Memory B cell (primary cell): Measurements from ENCODE around the gene ZFYVE21.

Experiments used
- ATAC-seq: fragments of 150-1000 bp; cut with Tn5 transposase; 2 replicates; pipeline ENCODE4 v1.10.0; 2021; ENCODE audit warnings: low read depth, mild to moderate bottlenecking, moderate library complexity
- DNase-seq, 2 donors: peaks; one replicate each; pipeline ENCODE4 v3.0.0; 2022; ENCODE audit warnings: low spot score in 2 of 2
- H3K27ac Mint-ChIP-seq: one replicate; pipeline ENCODE4 v1.8.0; 2022; ENCODE audit warnings: mild to moderate bottlenecking, moderate library complexity, mixed read lengths
- H3K27me3 Mint-ChIP-seq: one replicate; pipeline ENCODE4 v1.8.0; 2022; ENCODE audit warnings: mixed read lengths
- H3K36me3 Mint-ChIP-seq: one replicate; pipeline ENCODE4 v1.8.0; 2022; ENCODE audit warnings: mild to moderate bottlenecking, mixed read lengths
- H3K4me1 Mint-ChIP-seq: one replicate; pipeline ENCODE4 v1.8.0; 2022; ENCODE audit warnings: mixed read lengths
- H3K4me3 Mint-ChIP-seq: one replicate; pipeline ENCODE4 v1.8.0; 2022; ENCODE audit warnings: mild to moderate bottlenecking, moderate library complexity, mixed read lengths
- H3K9me3 Mint-ChIP-seq: one replicate; pipeline ENCODE4 v1.8.0; 2022; ENCODE audit warnings: mixed read lengths

The ZFYVE21 gene

GRCh38 chr14:103715052-103716000 is at the start of gene ZFYVE21, which contains the start of gene XRCC3:
ZFYVE21 (plus strand) TSS chr14:103715810; CDS start chr14:103715842, 32 bp downstream.
XRCC3 (minus strand) TSS chr14:103715451; CDS start chr14:103711087, 4,364 bp downstream.
- Mint-ChIP-seq H3K36me3 (no peaks in the 10 kb centered on the region), H3K27ac (peak within 1 kb of the TSS; percentile 91), H3K27me3 (no peaks in the 10 kb centered on the region), H3K9me3 (no peaks in the 10 kb centered on the region), H3K4me3 (peak within 1 kb of the TSS; percentile 98), H3K4me1 (peaks cover 26% of the 10 kb centered on the region)
- DNase-seq: peak; percentile 97 to 99
- ATAC-seq: peak; percentile 93

- ATAC-seq (no peak), DNase-seq (no peak)
- no peak overlapping the region for H3K27ac Mint-ChIP-seq
- H3K4me3 Mint-ChIP-seq: no peak overlapping the region
- H3K4me1 Mint-ChIP-seq: no peaks in the 10 kb centered on the region
- H3K9me3 Mint-ChIP-seq: no peaks in the 10 kb centered on the region
- no peaks in the 10 kb centered on the region for H3K27me3 Mint-ChIP-seq
- H3K36me3 Mint-ChIP-seq: peaks cover 16% of the 10 kb centered on the region
These were observed 47.9 kb upstream of the ZFYVE21 start for GRCh38 chr14:103667671-103668070.

- DNase-seq: no peak
- no peaks in the 10 kb centered on the region for H3K9me3 Mint-ChIP-seq
- H3K27me3 Mint-ChIP-seq: no peaks in the 10 kb centered on the region
- ATAC-seq: no peak
- H3K27ac Mint-ChIP-seq: no peak overlapping the region
- no peaks in the 10 kb centered on the region for H3K4me1 Mint-ChIP-seq
- peaks cover 19% of the 10 kb centered on the region for H3K36me3 Mint-ChIP-seq
- H3K4me3 Mint-ChIP-seq: no peak overlapping the region
These were observed 47.5 kb upstream of the ZFYVE21 start for GRCh38 chr14:103668117-103668516.

GRCh38 chr14:103669370-103669769 is 46.2 kb upstream of the ZFYVE21 start:
- Mint-ChIP-seq H3K27me3 (no peaks in the 10 kb centered on the region), H3K4me1 (no peaks in the 10 kb centered on the region), H3K4me3 (no peak overlapping the region), H3K9me3 (no peaks in the 10 kb centered on the region), H3K36me3 (peaks cover 21% of the 10 kb centered on the region), H3K27ac (no peak overlapping the region)
- no peak for ATAC-seq
- no peak for DNase-seq

GRCh38 chr14:103671911-103672310 is 43.7 kb upstream of the ZFYVE21 start:
- DNase-seq (no peak), ATAC-seq (no peak)
- H3K27me3 Mint-ChIP-seq: no peaks in the 10 kb centered on the region
- H3K27ac Mint-ChIP-seq: no peak overlapping the region
- H3K9me3 Mint-ChIP-seq: no peaks in the 10 kb centered on the region
- no peak overlapping the region for H3K4me3 Mint-ChIP-seq
- H3K4me1 Mint-ChIP-seq: no peaks in the 10 kb centered on the region
- peaks cover 28% of the 10 kb centered on the region for H3K36me3 Mint-ChIP-seq

GRCh38 chr14:103675957-103676356 is 39.7 kb upstream of the ZFYVE21 start:
- Mint-ChIP-seq H3K4me3 (no peak overlapping the region), H3K36me3 (peaks cover 30% of the 10 kb centered on the region), H3K4me1 (peaks cover 5% of the 10 kb centered on the region), H3K27me3 (no peaks in the 10 kb centered on the region), H3K27ac (no peak overlapping the region), H3K9me3 (no peaks in the 10 kb centered on the region)
- ATAC-seq: no peak
- no peak for DNase-seq

- Mint-ChIP-seq H3K9me3 (no peaks in the 10 kb centered on the region), H3K4me3 (no peak overlapping the region), H3K4me1 (peaks cover 5% of the 10 kb centered on the region), H3K27ac (no peak overlapping the region), H3K36me3 (peaks cover 25% of the 10 kb centered on the region), H3K27me3 (no peaks in the 10 kb centered on the region)
- no peak for DNase-seq
- no peak for ATAC-seq
These were observed 38.5 kb upstream of the ZFYVE21 start for GRCh38 chr14:103676881-103677675.

GRCh38 chr14:103679351-103679750 is 36.3 kb upstream of the ZFYVE21 start:
- Mint-ChIP-seq H3K27ac (peak overlapping the region; percentile 56), H3K36me3 (peaks cover 16% of the 10 kb centered on the region), H3K4me1 (peaks cover 5% of the 10 kb centered on the region), H3K4me3 (no peak overlapping the region), H3K9me3 (no peaks in the 10 kb centered on the region), H3K27me3 (no peaks in the 10 kb centered on the region)
- peak; percentile 56 to 58 for DNase-seq
- ATAC-seq: peak; percentile 100

- Mint-ChIP-seq H3K27ac (no peak overlapping the region), H3K4me3 (no peak overlapping the region), H3K36me3 (peaks cover 14% of the 10 kb centered on the region), H3K4me1 (peaks cover 5% of the 10 kb centered on the region), H3K27me3 (no peaks in the 10 kb centered on the region), H3K9me3 (no peaks in the 10 kb centered on the region)
- DNase-seq: no peak
- no peak for ATAC-seq
These were observed 34.9 kb upstream of the ZFYVE21 start for GRCh38 chr14:103680491-103681231.

- no peak for DNase-seq
- H3K36me3 Mint-ChIP-seq: peaks cover 15% of the 10 kb centered on the region
These were observed 32.5 kb upstream of the ZFYVE21 start for GRCh38 chr14:103683139-103683538.

GRCh38 chr14:103684471-103684870 is 31.1 kb upstream of the ZFYVE21 start:
- H3K9me3 Mint-ChIP-seq: no peaks in the 10 kb centered on the region
- DNase-seq: no peak
- ATAC-seq: no peak
- H3K27me3 Mint-ChIP-seq: no peaks in the 10 kb centered on the region
- H3K4me1 Mint-ChIP-seq: peaks cover 10% of the 10 kb centered on the region
- H3K36me3 Mint-ChIP-seq: peaks cover 15% of the 10 kb centered on the region
- H3K4me3 Mint-ChIP-seq: no peak overlapping the region
- no peak overlapping the region for H3K27ac Mint-ChIP-seq

More at GRCh38 chr14:103683139-103683538, 32.5 kb upstream of the ZFYVE21 start:
- Mint-ChIP-seq H3K4me1 (peaks cover 5% of the 10 kb centered on the region), H3K27me3 (no peaks in the 10 kb centered on the region), H3K9me3 (no peaks in the 10 kb centered on the region), H3K27ac (no peak overlapping the region), H3K4me3 (no peak overlapping the region)
- no peak for ATAC-seq

- ATAC-seq (no peak), DNase-seq (no peak)
- peaks cover 15% of the 10 kb centered on the region for H3K36me3 Mint-ChIP-seq
- H3K4me1 Mint-ChIP-seq: peaks cover 12% of the 10 kb centered on the region
- H3K27me3 Mint-ChIP-seq: no peaks in the 10 kb centered on the region
- no peaks in the 10 kb centered on the region for H3K9me3 Mint-ChIP-seq
- no peak overlapping the region for H3K4me3 Mint-ChIP-seq
- H3K27ac Mint-ChIP-seq: no peak overlapping the region
These were observed 30.7 kb upstream of the ZFYVE21 start for GRCh38 chr14:103684871-103685270.

GRCh38 chr14:103685276-103686211 is 30.1 kb upstream of the ZFYVE21 start:
- H3K36me3 Mint-ChIP-seq: peaks cover 13% of the 10 kb centered on the region
- H3K27me3 Mint-ChIP-seq: no peaks in the 10 kb centered on the region
- H3K9me3 Mint-ChIP-seq: no peaks in the 10 kb centered on the region
- H3K4me3 Mint-ChIP-seq: no peak overlapping the region
- H3K4me1 Mint-ChIP-seq: peaks cover 18% of the 10 kb centered on the region
- no peak overlapping the region for H3K27ac Mint-ChIP-seq
- ATAC-seq: no peak
- no peak for DNase-seq
